K562 (cell line): ENCODE measurements around the gene TMEM181. TPM values are rescaled to one million over a fixed set of nuclear protein-coding genes. Genes with fewer than 3 reads are reported as not detected.

Experiments
- ARID2 ChIP-seq: fragments of 450-650 bp; IDR thresholded peaks from 2 replicates; pipeline ENCODE4 v1.6.1; 2017; ENCODE audit warnings: antibody characterized with exemption, mild to moderate bottlenecking
- BRF1 ChIP-seq: IDR thresholded peaks from 3 replicates; pipeline ENCODE4 v1.6.1; 2011; ENCODE audit warnings: borderline replicate concordance, mild to moderate bottlenecking; ENCODE audit not compliant: insufficient read length; ENCODE audit errors: extremely low read depth
- HDAC8 ChIP-seq: fragments of 450-650 bp; IDR thresholded peaks from 2 replicates; pipeline ENCODE4 v1.6.1; 2016; ENCODE audit warnings: mild to moderate bottlenecking, missing genetic modification characterization, moderate library complexity, missing compliant biosample characterization
- HNRNPL ChIP-seq: fragments of 200-400 bp; formaldehyde crosslinking; IDR thresholded peaks from 2 replicates; pipeline ENCODE4 v1.6.1; 2017; ENCODE audit warnings: low read depth, mild to moderate bottlenecking, low read length
- KHSRP ChIP-seq: fragments of 450-650 bp; IDR thresholded peaks from 2 replicates; pipeline ENCODE4 v1.6.1; 2017
- MED1 ChIP-seq: sonication (generic); formaldehyde crosslinking; IDR thresholded peaks from 2 replicates; pipeline ENCODE4 v1.8.1; 2023; ENCODE audit warnings: missing genetic modification reagents, borderline replicate concordance
- PCBP2 ChIP-seq: fragments of 200-400 bp; formaldehyde crosslinking; IDR thresholded peaks from 2 replicates; pipeline ENCODE4 v1.6.1; 2018; ENCODE audit warnings: low read length, low read depth, mild to moderate bottlenecking, moderate library complexity; ENCODE audit not compliant: poor library complexity, severe bottlenecking
- POLR2H ChIP-seq: IDR thresholded peaks from 2 replicates; pipeline ENCODE4 v1.6.1; 2016; ENCODE audit warnings: missing genetic modification characterization, low read depth, mild to moderate bottlenecking, control low read depth, missing compliant biosample characterization, moderate library complexity
- SMAD1 ChIP-seq: fragments of 150-350 bp; IDR thresholded peaks from 2 replicates; pipeline ENCODE4 v1.6.1; 2014; ENCODE audit warnings: low read length, low read depth; ENCODE audit not compliant: partially characterized antibody
- XRCC4 ChIP-seq: IDR thresholded peaks from one replicate; pipeline ENCODE4 v1.6.1; 2011; ENCODE audit not compliant: insufficient read depth, insufficient read length; ENCODE audit errors: extremely low read depth
- ZNF212 ChIP-seq: fragments of 450-650 bp; formaldehyde crosslinking; IDR thresholded peaks from 2 replicates; pipeline ENCODE4 v1.4.0; 2020; ENCODE audit warnings: mild to moderate bottlenecking
- ZNF3 ChIP-seq: fragments of 250-450 bp; sonication (Bioruptor Pico); IDR thresholded peaks from 2 replicates; pipeline ENCODE4 v1.5.0; 2021; ENCODE audit warnings: mild to moderate bottlenecking, moderate library complexity
- ZNF311 ChIP-seq: fragments of 250-450 bp; sonication (Bioruptor Pico); IDR thresholded peaks from 2 replicates; pipeline ENCODE4 v1.4.0; 2020; ENCODE audit warnings: mild to moderate bottlenecking, moderate library complexity
- ZNF778 ChIP-seq: fragments of 450-650 bp; formaldehyde crosslinking; IDR thresholded peaks from 2 replicates; pipeline ENCODE4 v1.4.0; 2020; ENCODE audit warnings: mild to moderate bottlenecking, moderate library complexity
- polyA plus RNA-seq, 8 experiments: library from polyadenylated mRNA; depleted of rRNA in 4 of 8; stranded (reverse) in 5 of 8; unstranded in 3 of 8; fragments of >200 nt; fragmentation: Nextera tagmentation in 2 of 8; fragmentation: Illumina TruSeq in 1 of 8; extraction: Ambion mirVana in 2 of 8; extraction: Trizol in 1 of 8; gene quantifications; 2 replicates each; pipeline versions ENCODE4 v1.2.1 to v1.2.3, GENCODE V29; 2011 to 2014; ENCODE audit warnings: inconsistent platforms in 1 of 8, missing spikeins in 1 of 8
- total RNA-seq, 7 experiments: library from RNA; depleted of rRNA in 6 of 7; stranded (reverse); fragments of >200 nt in 6 of 7; fragmentation: Illumina TruSeq in 2 of 7; extraction: Trizol in 2 of 7; gene quantifications; 2 replicates each; pipeline versions ENCODE4 v1.2.1 to v1.2.3, GENCODE V29; 2011 to 2021; ENCODE audit warnings: low replicate concordance in 1 of 7
- TF ChIP-seq, protein P1 (sequence below): fragments of 450-650 bp; formaldehyde crosslinking; IDR thresholded peaks from 2 replicates; pipeline ENCODE4 v1.4.0; 2020; ENCODE audit warnings: mild to moderate bottlenecking, moderate library complexity
- TF ChIP-seq, protein P2 (sequence below): fragments of 450-650 bp; IDR thresholded peaks from 2 replicates; pipeline ENCODE4 v1.6.1; 2014; ENCODE audit warnings: low read depth, mild to moderate bottlenecking, moderate library complexity, borderline replicate concordance
- TF ChIP-seq, protein P3 (sequence below): sonication (generic); formaldehyde crosslinking; IDR thresholded peaks from 2 replicates; pipeline ENCODE4 v1.5.0; 2020; ENCODE audit warnings: missing genetic modification reagents
- TF ChIP-seq, protein P4 (sequence below): fragments of 250-450 bp; sonication (Bioruptor Pico); IDR thresholded peaks from 2 replicates; pipeline ENCODE4 v1.5.0; 2021; ENCODE audit warnings: mild to moderate bottlenecking, borderline replicate concordance

The TMEM181 gene
- total and polyA plus RNA-seq, 9 of the 15 experiments (the other 6 are each of a cell fraction or from before 2014, with no cell fraction given), result 5.6 to 27.2 (median 19.9) TPM

DNA sequence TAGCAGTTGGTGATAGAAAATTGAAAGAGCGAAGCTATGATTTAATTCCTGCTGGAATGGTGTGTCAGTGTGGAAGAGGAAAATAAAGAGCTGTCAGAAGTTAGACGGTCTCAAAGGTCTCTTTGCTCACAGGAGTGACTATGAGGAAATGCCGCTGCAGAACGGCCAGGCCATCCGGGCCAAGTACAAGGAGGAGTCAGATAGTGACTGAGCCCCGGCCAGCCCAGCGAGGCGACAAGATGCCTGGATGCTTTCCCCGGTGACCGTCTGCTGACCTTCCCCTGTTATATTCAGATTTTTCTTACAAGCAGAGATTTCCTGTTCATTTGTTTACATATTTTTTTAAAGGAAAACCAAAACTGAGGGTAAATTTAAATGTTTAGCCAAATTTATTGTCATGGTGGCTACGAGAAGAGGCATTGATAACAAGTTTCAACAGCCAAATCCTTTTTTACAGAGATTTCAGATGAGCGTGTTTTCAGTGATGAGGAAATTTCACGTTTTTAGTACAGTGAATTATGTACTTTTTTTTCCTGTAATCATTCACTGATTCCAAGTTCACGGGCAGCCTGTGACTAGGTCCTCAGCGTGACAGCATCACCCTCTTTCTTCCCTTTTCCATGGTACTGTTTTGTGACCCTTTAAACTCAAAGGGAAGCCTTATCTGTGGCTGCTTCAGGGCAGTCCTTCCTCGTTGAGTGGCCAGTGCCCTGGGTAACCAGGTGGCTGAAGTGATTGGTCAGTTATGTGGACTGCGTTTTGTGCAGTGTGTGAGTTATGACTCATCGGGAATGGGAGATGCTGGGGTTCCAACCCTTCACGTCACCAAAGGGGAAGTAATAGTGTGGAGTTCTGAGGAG, 72.0 kb downstream of the TMEM181 start (continued):
- TF ChIP-seq, protein P1, sequence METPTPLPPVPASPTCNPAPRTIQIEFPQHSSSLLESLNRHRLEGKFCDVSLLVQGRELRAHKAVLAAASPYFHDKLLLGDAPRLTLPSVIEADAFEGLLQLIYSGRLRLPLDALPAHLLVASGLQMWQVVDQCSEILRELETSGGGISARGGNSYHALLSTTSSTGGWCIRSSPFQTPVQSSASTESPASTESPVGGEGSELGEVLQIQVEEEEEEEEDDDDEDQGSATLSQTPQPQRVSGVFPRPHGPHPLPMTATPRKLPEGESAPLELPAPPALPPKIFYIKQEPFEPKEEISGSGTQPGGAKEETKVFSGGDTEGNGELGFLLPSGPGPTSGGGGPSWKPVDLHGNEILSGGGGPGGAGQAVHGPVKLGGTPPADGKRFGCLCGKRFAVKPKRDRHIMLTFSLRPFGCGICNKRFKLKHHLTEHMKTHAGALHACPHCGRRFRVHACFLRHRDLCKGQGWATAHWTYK (CRISPR knock-in tag), result no peak
- TF ChIP-seq ARID2 (no peak), BRF1 (no peak), ZNF212 (CRISPR knock-in tag) (no peak), PCBP2 (no peak), MED1 (CRISPR knock-in tag) (no peak), HNRNPL (no peak), POLR2H (tag) (no peak), ZNF311 (CRISPR knock-in tag) (no peak), HDAC8 (tag) (no peak), ZNF778 (CRISPR knock-in tag) (no peak), XRCC4 (no peak), ZNF3 (no peak), KHSRP (no peak), SMAD1 (no peak)
- TF ChIP-seq, protein P2, sequence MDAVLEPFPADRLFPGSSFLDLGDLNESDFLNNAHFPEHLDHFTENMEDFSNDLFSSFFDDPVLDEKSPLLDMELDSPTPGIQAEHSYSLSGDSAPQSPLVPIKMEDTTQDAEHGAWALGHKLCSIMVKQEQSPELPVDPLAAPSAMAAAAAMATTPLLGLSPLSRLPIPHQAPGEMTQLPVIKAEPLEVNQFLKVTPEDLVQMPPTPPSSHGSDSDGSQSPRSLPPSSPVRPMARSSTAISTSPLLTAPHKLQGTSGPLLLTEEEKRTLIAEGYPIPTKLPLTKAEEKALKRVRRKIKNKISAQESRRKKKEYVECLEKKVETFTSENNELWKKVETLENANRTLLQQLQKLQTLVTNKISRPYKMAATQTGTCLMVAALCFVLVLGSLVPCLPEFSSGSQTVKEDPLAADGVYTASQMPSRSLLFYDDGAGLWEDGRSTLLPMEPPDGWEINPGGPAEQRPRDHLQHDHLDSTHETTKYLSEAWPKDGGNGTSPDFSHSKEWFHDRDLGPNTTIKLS, result no peak
- TF ChIP-seq, protein P3, sequence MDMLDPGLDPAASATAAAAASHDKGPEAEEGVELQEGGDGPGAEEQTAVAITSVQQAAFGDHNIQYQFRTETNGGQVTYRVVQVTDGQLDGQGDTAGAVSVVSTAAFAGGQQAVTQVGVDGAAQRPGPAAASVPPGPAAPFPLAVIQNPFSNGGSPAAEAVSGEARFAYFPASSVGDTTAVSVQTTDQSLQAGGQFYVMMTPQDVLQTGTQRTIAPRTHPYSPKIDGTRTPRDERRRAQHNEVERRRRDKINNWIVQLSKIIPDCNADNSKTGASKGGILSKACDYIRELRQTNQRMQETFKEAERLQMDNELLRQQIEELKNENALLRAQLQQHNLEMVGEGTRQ (CRISPR knock-in tag), result no peak
- TF ChIP-seq, protein P4, sequence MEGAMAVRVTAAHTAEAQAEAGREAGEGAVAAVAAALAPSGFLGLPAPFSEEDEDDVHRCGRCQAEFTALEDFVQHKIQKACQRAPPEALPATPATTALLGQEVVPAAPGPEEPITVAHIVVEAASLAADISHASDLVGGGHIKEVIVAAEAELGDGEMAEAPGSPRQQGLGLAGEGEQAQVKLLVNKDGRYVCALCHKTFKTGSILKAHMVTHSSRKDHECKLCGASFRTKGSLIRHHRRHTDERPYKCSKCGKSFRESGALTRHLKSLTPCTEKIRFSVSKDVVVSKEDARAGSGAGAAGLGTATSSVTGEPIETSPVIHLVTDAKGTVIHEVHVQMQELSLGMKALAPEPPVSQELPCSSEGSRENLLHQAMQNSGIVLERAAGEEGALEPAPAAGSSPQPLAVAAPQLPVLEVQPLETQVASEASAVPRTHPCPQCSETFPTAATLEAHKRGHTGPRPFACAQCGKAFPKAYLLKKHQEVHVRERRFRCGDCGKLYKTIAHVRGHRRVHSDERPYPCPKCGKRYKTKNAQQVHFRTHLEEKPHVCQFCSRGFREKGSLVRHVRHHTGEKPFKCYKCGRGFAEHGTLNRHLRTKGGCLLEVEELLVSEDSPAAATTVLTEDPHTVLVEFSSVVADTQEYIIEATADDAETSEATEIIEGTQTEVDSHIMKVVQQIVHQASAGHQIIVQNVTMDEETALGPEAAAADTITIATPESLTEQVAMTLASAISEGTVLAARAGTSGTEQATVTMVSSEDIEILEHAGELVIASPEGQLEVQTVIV (CRISPR knock-in tag), result no peak
